ENCODE measurements around the gene ELP1.

ELP1 gene

DNA sequence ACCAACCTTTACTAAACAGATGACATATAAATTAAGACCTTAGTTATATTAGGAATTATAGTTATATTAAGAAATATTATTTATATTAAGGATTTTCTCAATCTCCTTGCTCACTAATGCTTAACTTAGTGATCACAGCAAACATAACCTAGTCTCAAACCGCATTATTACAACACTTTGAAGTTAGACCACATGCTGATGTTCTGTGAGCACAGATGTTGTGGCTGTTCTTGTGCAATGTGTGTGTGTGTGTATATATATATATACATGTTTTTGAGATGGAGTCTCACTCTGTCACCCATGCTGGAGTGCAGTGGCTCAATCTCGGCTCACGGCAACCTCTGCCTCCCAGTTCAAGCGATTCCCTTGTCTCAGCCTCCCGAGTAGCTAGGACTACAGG lies 20.5 kb downstream of the ELP1 start:
- Histone ChIP-seq H3K9ac (ENCODE audit: low read length) (no peak overlapping the region), H4K20me1 (ENCODE audit: insufficient read depth, low read length) (no peaks in the 10 kb centered on the region), H3K36me3 (replicated peaks; ENCODE audit: low read depth, low read length) (peaks cover 31% of the 10 kb centered on the region), H2AFZ (ENCODE audit: low read depth, low read length) (no peak overlapping the region), H3K27ac (ENCODE audit: low read length) (no peak overlapping the region), H3K9me3 (ENCODE audit: insufficient read depth, low read length) (no peaks in the 10 kb centered on the region), H3K4me2 (ENCODE audit: low read length) (no peak overlapping the region), H3K4me1 (ENCODE audit: low read length) (no peaks in the 10 kb centered on the region), H3K4me3 (ENCODE audit: low read length) (no peak overlapping the region), H3K79me2 (ENCODE audit: low read length) (no peaks in the 10 kb centered on the region), H3K27me3 (ENCODE audit: low read depth, low read length) (no peaks in the 10 kb centered on the region)
- TF ChIP-seq EZH2phosphoT487 (IDR thresholded peaks at IDR 0.05; ENCODE audit: low read depth) (no peak), CTCF (IDR thresholded peaks at IDR 0.05; ENCODE audit: low read depth, low read length) (no peak)

DNA sequence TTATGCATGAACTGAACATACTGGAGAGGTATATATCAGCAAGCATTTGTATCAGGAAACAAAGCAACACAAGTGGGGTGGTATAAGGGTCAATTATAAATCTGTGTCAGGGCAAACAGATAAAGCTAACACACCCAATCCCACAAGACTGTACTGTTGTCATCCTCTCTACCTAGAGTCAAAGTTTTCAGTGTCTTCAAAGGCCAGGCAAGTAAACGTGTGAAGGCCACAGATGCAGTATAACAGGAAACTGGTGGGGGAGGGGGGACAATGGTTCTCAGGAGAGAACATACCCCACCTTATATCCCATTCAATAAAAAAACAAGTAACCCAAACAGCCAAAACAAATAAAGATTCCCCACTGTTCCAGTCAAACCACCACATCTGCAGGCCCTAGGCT lies 22.1 kb downstream of the ELP1 start:
- Histone ChIP-seq H3K9ac (ENCODE audit: low read length) (no peak overlapping the region), H3K27ac (ENCODE audit: low read length) (no peak overlapping the region), H3K27me3 (ENCODE audit: low read depth, low read length) (no peaks in the 10 kb centered on the region), H3K79me2 (ENCODE audit: low read length) (no peaks in the 10 kb centered on the region), H4K20me1 (ENCODE audit: insufficient read depth, low read length) (no peaks in the 10 kb centered on the region), H3K4me1 (ENCODE audit: low read length) (no peaks in the 10 kb centered on the region), H2AFZ (ENCODE audit: low read depth, low read length) (no peak overlapping the region), H3K4me2 (ENCODE audit: low read length) (no peak overlapping the region), H3K36me3 (replicated peaks; ENCODE audit: low read depth, low read length) (peaks cover 32% of the 10 kb centered on the region), H3K4me3 (ENCODE audit: low read length) (no peak overlapping the region), H3K9me3 (ENCODE audit: insufficient read depth, low read length) (no peaks in the 10 kb centered on the region)
- TF ChIP-seq EZH2phosphoT487 (IDR thresholded peaks at IDR 0.05; ENCODE audit: low read depth): no peak
- no peak for TF ChIP-seq CTCF (IDR thresholded peaks at IDR 0.05; ENCODE audit: low read depth, low read length)

DNA sequence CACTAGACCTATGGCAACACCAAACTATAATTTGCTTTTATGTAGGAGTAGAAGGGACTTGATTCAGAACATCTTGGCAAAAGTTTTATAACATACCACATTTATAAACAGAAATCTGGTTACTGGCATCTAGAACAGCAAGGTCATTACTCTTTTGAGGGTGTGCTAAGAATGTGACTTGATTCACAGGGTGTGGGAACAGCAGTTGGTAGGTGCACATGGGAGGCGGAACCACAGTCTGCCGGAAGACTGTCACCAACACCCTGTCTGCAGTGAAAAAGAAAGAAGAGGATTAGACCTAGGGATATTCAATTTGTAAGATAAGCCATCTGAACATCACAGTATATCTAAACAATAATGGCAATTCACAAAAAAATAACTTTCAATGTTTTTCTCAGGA lies 23.0 kb downstream of the ELP1 start:
- H3K36me3 ChIP-seq (replicated peaks; ENCODE audit: low read depth, low read length): peaks cover 32% of the 10 kb centered on the region
- H3K4me2 ChIP-seq (ENCODE audit: low read length): no peak overlapping the region
- no peaks in the 10 kb centered on the region for H3K79me2 ChIP-seq (ENCODE audit: low read length)

DNA sequence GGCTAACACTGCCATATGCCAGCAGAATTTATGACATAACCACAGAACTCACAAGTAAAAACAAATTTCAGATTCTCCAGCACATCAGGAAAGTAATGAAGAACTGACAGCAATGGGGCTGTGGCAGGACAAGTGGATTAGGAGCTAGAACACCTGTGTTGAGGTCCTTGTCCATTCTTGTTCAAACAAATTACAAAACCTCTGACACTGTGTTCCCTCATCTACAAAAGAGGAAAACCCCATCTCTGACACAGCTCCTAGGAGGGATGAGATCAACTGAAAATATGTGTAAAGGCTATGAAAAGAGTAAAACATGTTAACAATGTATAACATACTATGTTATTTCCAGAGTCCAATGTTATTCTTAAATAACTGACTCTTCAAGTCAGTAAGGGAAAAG lies 23.5 kb downstream of the ELP1 start:
- no peaks in the 10 kb centered on the region for H3K9me3 ChIP-seq (ENCODE audit: insufficient read depth, low read length)
- H3K9ac ChIP-seq (ENCODE audit: low read length): no peak overlapping the region
- no peak overlapping the region for H3K4me3 ChIP-seq (ENCODE audit: low read length)
- no peak overlapping the region for H2AFZ ChIP-seq (ENCODE audit: low read depth, low read length)
- H3K27ac ChIP-seq (ENCODE audit: low read length): no peak overlapping the region
- H3K4me1 ChIP-seq (ENCODE audit: low read length): no peaks in the 10 kb centered on the region
- no peak overlapping the region for H3K4me2 ChIP-seq (ENCODE audit: low read length)
- H3K36me3 ChIP-seq (replicated peaks; ENCODE audit: low read depth, low read length): peaks cover 36% of the 10 kb centered on the region
- H4K20me1 ChIP-seq (ENCODE audit: insufficient read depth, low read length): no peaks in the 10 kb centered on the region
- H3K79me2 ChIP-seq (ENCODE audit: low read length): no peaks in the 10 kb centered on the region
- TF ChIP-seq CTCF (IDR thresholded peaks at IDR 0.05; ENCODE audit: low read depth, low read length) (no peak), EZH2phosphoT487 (IDR thresholded peaks at IDR 0.05; ENCODE audit: low read depth) (no peak)
- no peaks in the 10 kb centered on the region for H3K27me3 ChIP-seq (ENCODE audit: low read depth, low read length)

More for the DNA sequence above, 23.0 kb downstream of the ELP1 start:
- TF ChIP-seq EZH2phosphoT487 (IDR thresholded peaks at IDR 0.05; ENCODE audit: low read depth) (no peak), CTCF (IDR thresholded peaks at IDR 0.05; ENCODE audit: low read depth, low read length) (no peak)
- H3K9ac ChIP-seq (ENCODE audit: low read length): no peak overlapping the region
- no peaks in the 10 kb centered on the region for H3K4me1 ChIP-seq (ENCODE audit: low read length)
- H3K27me3 ChIP-seq (ENCODE audit: low read depth, low read length): no peaks in the 10 kb centered on the region
- no peak overlapping the region for H3K4me3 ChIP-seq (ENCODE audit: low read length)
- no peaks in the 10 kb centered on the region for H4K20me1 ChIP-seq (ENCODE audit: insufficient read depth, low read length)
- H3K27ac ChIP-seq (ENCODE audit: low read length): no peak overlapping the region
- H2AFZ ChIP-seq (ENCODE audit: low read depth, low read length): no peak overlapping the region
- H3K9me3 ChIP-seq (ENCODE audit: insufficient read depth, low read length): no peaks in the 10 kb centered on the region

All from OCI-LY3 (cell line).